ENCODE measurements around the gene ZNF248.

Gene ZNF248

DNA sequence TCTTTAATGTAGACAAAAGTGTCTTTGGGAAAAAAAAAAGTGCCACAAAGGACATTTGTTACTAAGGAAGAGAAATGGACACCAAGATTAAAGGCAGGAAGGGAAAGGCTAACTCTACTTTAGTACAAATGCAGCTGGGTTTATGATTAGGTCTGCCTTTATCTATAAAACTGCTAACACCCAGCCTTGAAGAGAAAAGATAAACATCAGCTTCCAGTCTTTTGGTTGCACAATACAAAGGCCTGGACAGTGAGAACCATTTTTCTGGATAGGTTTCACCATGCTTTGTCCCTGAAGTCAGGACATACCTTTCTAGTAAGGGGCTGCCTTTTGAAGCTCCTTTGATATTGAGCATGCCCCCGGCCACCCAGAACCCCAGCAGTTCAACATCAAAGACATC is 45.1 kb downstream of the ZNF248 start:
- no peak overlapping the region for H3K4me3 ChIP-seq (ENCODE audit: low read length)
- H3K9ac ChIP-seq (ENCODE audit: low read length) = no peak overlapping the region
- no peaks in the 10 kb centered on the region for H3K27me3 ChIP-seq (ENCODE audit: control insufficient read depth, insufficient read depth, low read length)
- H3K36me3 ChIP-seq (ENCODE audit: control insufficient read depth, insufficient read depth, low read length) = no peaks in the 10 kb centered on the region
- H3K27ac ChIP-seq (ENCODE audit: low read depth, low read length) = no peak overlapping the region
- H3K4me1 ChIP-seq (ENCODE audit: control insufficient read depth, insufficient read depth, low read length) = no peaks in the 10 kb centered on the region

DNA sequence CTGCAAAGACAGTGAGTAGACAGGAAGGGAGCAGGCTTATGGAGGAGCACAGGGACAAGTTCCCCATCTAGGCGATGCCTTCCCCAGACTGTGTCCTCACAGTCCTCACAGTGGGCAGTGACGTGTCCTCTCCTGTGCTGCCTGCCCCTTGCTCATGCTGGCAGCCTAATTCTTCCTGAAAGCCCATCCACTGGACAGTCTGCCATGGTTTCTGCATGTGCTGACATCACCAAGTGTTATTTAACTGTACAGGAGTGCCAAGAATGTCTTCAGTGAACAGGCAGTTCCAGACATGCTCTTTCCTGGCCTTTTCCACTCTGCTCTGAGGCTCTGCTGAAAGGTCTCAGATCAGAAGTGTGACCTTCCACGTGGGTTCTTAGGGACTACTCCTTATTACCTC is 54.1 kb downstream of the ZNF248 start:
- H3K27me3 ChIP-seq (ENCODE audit: control insufficient read depth, insufficient read depth, low read length) = no peaks in the 10 kb centered on the region
- H3K4me1 ChIP-seq (ENCODE audit: control insufficient read depth, insufficient read depth, low read length) = no peaks in the 10 kb centered on the region
- H3K27ac ChIP-seq (ENCODE audit: low read depth, low read length) = no peak overlapping the region
- H3K36me3 ChIP-seq (ENCODE audit: control insufficient read depth, insufficient read depth, low read length) = no peaks in the 10 kb centered on the region
- H3K9ac ChIP-seq (ENCODE audit: low read length) = no peak overlapping the region
- no peak overlapping the region for H3K4me3 ChIP-seq (ENCODE audit: low read length)

DNA sequence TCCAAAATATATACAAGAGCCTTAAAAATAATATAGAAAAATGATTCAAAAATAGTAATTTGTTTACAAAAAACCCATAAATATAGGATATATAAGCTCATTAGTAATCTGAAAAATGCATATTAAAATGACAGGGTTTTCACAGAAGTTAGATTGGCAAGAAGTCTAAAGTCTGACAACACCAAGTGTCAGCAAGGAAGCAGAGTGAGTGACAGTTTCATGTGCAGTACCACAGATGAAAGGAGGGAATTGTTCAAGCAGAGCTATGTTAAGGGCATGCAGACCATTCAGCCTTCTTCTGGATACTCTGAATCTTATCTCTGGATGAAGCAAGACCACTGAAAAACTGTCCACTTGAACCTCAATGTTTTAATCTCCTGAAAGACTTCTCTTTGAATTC is 55.9 kb downstream of the ZNF248 start:
- Histone ChIP-seq H3K27ac (ENCODE audit: low read depth, low read length) (no peak overlapping the region), H3K4me1 (ENCODE audit: control insufficient read depth, insufficient read depth, low read length) (no peaks in the 10 kb centered on the region)

DNA sequence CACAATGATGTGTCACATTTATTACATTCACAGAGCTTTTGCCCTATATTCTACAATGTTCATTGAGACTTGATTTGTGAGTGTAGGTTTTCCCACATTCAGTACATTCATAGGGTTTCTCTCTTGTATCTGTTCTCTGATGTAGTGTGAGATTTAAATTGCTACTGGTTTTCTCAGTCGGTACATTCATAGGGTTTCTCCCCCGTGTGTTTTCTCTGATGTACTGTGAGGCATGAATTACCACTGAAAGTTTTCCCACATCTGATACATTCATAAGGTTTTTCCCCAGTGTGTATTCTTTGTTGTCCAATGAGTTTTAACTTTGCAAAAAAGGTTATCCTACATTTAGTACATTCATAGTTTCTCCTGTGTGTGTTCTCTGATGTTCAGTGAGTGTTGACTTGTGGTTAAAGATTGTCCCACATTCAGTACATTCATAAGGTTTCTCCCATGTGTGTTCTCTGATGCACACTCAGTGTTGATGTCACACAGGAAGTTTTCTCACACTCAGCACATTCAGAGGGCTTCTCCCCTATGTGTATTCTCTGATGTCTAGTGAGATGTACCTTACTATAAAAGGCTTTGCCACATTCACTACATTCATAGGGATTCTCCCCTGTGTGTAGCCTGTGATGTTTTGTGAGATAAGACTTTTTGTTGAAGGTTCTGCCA is 63.0 kb downstream of the ZNF248 start:
- H3K4me1 ChIP-seq (ENCODE audit: control insufficient read depth, insufficient read depth, low read length) = no peaks in the 10 kb centered on the region
- no peak overlapping the region for H3K4me3 ChIP-seq (ENCODE audit: low read length)
- no peak overlapping the region for H3K27ac ChIP-seq (ENCODE audit: low read depth, low read length)
- H3K27me3 ChIP-seq (ENCODE audit: control insufficient read depth, insufficient read depth, low read length) = no peaks in the 10 kb centered on the region
- H3K36me3 ChIP-seq (ENCODE audit: control insufficient read depth, insufficient read depth, low read length) = no peaks in the 10 kb centered on the region
- H3K9ac ChIP-seq (ENCODE audit: low read length) = no peak overlapping the region

More for the DNA sequence above, 55.9 kb downstream of the ZNF248 start:
- Histone ChIP-seq H3K4me3 (ENCODE audit: low read length) (no peak overlapping the region), H3K9ac (ENCODE audit: low read length) (no peak overlapping the region), H3K36me3 (ENCODE audit: control insufficient read depth, insufficient read depth, low read length) (no peaks in the 10 kb centered on the region), H3K27me3 (ENCODE audit: control insufficient read depth, insufficient read depth, low read length) (no peaks in the 10 kb centered on the region)

DNA sequence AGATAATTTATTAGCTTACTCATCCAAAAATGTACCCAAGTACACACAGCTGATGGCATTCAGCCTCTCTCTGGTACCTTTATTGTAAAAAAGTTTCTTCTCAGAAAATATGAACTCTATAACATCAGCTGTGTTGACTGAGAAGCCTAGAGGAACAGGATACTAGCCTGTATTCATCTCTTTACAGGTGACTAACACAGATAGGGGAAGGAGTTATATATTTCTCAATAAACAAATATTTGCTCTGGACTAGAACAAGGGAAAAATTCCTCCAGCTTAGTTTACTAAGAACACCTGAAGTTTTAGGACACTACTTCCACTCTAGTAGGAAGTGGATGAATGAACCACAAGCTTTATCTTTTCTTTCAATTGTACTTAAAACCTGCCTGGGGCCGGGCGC is 67.8 kb downstream of the ZNF248 start:
- Histone ChIP-seq H3K4me1 (ENCODE audit: control insufficient read depth, insufficient read depth, low read length) (no peaks in the 10 kb centered on the region), H3K27ac (ENCODE audit: low read depth, low read length) (no peak overlapping the region), H3K9ac (ENCODE audit: low read length) (no peak overlapping the region), H3K4me3 (ENCODE audit: low read length) (no peak overlapping the region), H3K27me3 (ENCODE audit: control insufficient read depth, insufficient read depth, low read length) (no peaks in the 10 kb centered on the region), H3K36me3 (ENCODE audit: control insufficient read depth, insufficient read depth, low read length) (no peaks in the 10 kb centered on the region)

DNA sequence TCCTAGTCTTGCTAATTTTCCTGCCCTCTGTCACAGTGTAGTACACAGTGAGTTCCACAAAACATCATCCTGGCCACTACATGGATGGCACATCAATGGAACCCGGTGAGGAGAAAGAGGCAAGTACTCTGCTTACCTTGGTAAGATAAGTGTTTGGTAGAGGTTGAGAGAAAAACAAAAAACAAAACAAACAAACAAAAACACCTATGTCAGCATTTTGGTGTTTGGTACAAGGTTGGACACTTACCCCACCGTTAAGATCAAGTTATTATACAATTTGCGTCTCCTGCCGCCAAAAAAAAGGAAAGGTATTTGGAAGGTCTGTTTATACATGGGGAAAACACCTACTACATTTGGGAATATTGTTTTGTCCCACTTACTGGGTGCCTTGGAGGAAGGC is 72.7 kb downstream of the ZNF248 start:
- Histone ChIP-seq H3K27ac (ENCODE audit: low read depth, low read length) (no peak overlapping the region), H3K4me3 (ENCODE audit: low read length) (no peak overlapping the region), H3K9ac (ENCODE audit: low read length) (no peak overlapping the region), H3K4me1 (ENCODE audit: control insufficient read depth, insufficient read depth, low read length) (no peaks in the 10 kb centered on the region), H3K27me3 (ENCODE audit: control insufficient read depth, insufficient read depth, low read length) (no peaks in the 10 kb centered on the region), H3K36me3 (ENCODE audit: control insufficient read depth, insufficient read depth, low read length) (no peaks in the 10 kb centered on the region)

DNA sequence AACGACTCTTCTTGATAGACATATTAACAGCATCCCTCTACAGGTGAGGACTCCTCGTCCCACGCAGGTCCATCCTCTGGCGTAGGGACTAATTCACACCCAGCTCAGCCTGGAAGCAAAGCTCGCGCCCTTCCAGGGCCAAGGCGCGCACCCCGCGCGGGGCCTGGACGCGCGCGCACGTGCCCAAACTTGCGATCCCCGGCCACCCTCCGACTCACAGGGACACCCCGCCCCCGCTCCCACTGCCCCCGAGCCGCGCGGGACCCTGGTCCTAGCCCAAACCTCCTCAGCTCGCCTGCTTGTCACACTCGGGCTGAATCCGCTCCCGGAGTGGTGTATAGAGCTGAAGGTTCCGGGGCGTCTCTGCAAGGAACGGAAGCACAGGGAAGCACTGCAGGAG is 76.9 kb downstream of the ZNF248 start:
- H3K27ac ChIP-seq (ENCODE audit: low read depth, low read length) = no peak overlapping the region
- H3K4me3 ChIP-seq (ENCODE audit: low read length) = no peak overlapping the region
- no peaks in the 10 kb centered on the region for H3K4me1 ChIP-seq (ENCODE audit: control insufficient read depth, insufficient read depth, low read length)

DNA sequence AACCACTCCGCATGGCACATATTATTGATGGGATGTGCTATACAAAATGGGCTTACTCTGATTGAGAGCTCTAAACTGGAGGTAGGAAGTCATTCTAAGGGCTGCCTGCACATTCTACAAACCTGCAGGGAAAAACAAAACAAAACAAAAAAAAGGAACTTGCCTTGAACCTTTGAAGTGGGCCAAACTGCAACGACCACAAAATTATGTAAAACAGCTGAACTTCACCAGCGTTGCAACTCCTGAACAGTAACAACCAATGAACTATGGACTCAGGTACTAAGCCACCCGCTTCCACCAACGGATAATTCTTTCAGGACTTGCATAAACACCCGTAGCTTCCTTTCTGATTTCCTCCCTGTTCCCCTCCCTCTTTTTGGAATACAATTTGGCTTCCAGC is 80.4 kb downstream of the ZNF248 start:
- H3K27me3 ChIP-seq (ENCODE audit: control insufficient read depth, insufficient read depth, low read length) = no peaks in the 10 kb centered on the region
- H3K4me3 ChIP-seq (ENCODE audit: low read length) = no peak overlapping the region
- H3K4me1 ChIP-seq (ENCODE audit: control insufficient read depth, insufficient read depth, low read length) = no peaks in the 10 kb centered on the region
- H3K27ac ChIP-seq (ENCODE audit: low read depth, low read length) = no peak overlapping the region
- H3K36me3 ChIP-seq (ENCODE audit: control insufficient read depth, insufficient read depth, low read length) = no peaks in the 10 kb centered on the region
- no peak overlapping the region for H3K9ac ChIP-seq (ENCODE audit: low read length)

More for the DNA sequence above, 76.9 kb downstream of the ZNF248 start:
- H3K27me3 ChIP-seq (ENCODE audit: control insufficient read depth, insufficient read depth, low read length) = no peaks in the 10 kb centered on the region
- H3K36me3 ChIP-seq (ENCODE audit: control insufficient read depth, insufficient read depth, low read length) = no peaks in the 10 kb centered on the region
- H3K9ac ChIP-seq (ENCODE audit: low read length) = no peak overlapping the region

DNA sequence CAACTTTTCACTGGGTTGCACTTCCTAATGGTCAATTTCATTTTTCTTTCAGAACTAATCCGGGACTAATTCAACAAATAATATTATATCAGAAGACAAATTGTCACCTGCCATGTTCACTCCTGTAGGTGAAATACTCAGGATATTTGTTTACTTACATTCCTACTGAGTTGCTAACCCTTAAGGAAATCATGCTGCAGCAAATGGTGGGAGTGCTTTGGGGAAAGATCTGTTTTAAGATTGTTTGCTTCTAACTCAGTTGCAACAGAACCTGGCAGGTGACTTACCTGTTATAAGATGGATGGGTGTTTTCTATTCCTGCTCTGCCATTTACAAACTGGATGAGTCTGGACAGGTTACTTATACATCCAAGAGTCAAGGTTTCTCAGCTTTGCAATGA is 81.8 kb downstream of the ZNF248 start:
- no peak overlapping the region for H3K27ac ChIP-seq (ENCODE audit: low read depth, low read length)

DNA sequence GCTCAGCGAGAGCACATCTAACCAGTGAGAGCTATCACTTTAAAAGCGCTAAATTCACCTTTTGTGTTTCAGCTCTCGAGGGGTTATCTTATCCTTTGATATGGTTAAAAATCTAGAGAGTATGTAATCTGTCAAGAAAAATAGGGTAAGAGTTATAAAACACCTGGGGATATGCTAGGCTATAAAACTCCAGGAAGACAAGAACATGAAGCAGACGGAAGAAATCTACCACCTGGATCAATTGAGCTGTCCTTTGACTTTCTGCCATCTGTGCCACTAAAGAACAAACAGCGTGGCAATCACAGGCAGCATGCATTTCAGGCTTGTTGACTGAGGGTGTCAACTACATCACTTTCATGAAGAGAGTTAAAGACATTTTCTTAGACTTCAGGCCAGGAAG is 83.1 kb downstream of the ZNF248 start:
- no peak overlapping the region for H3K9ac ChIP-seq (ENCODE audit: low read length)
- H3K4me3 ChIP-seq (ENCODE audit: low read length) = no peak overlapping the region
- H3K27me3 ChIP-seq (ENCODE audit: control insufficient read depth, insufficient read depth, low read length) = no peaks in the 10 kb centered on the region
- H3K27ac ChIP-seq (ENCODE audit: low read depth, low read length) = no peak overlapping the region
- H3K4me1 ChIP-seq (ENCODE audit: control insufficient read depth, insufficient read depth, low read length) = no peaks in the 10 kb centered on the region
- H3K36me3 ChIP-seq (ENCODE audit: control insufficient read depth, insufficient read depth, low read length) = no peaks in the 10 kb centered on the region

More for the DNA sequence above, 81.8 kb downstream of the ZNF248 start:
- no peaks in the 10 kb centered on the region for H3K4me1 ChIP-seq (ENCODE audit: control insufficient read depth, insufficient read depth, low read length)
- no peaks in the 10 kb centered on the region for H3K36me3 ChIP-seq (ENCODE audit: control insufficient read depth, insufficient read depth, low read length)
- H3K27me3 ChIP-seq (ENCODE audit: control insufficient read depth, insufficient read depth, low read length) = no peaks in the 10 kb centered on the region
- no peak overlapping the region for H3K4me3 ChIP-seq (ENCODE audit: low read length)
- H3K9ac ChIP-seq (ENCODE audit: low read length) = no peak overlapping the region

DNA sequence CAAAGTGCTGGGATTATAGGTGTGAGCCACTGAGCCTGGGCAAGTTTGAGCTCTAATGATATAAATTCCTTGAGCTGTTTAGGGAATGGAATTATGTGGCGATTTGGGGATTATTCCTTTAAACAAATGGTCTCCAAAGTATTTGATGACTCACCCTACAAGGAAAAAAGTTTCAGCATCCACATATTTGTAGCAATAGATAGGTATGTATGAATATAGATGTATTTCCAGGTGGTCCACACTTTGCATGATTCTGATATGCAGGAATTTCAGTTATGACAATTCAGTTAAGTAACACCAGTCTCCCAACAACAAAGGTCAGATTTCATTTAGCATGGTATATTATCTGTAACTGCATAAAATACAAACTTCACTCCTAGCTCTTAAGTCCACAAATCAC is 92.2 kb downstream of the ZNF248 start:
- Histone ChIP-seq H3K36me3 (ENCODE audit: control insufficient read depth, insufficient read depth, low read length) (no peaks in the 10 kb centered on the region), H3K27me3 (ENCODE audit: control insufficient read depth, insufficient read depth, low read length) (no peaks in the 10 kb centered on the region), H3K4me1 (ENCODE audit: control insufficient read depth, insufficient read depth, low read length) (no peaks in the 10 kb centered on the region), H3K4me3 (ENCODE audit: low read length) (no peak overlapping the region), H3K27ac (ENCODE audit: low read depth, low read length) (no peak overlapping the region), H3K9ac (ENCODE audit: low read length) (no peak overlapping the region)

DNA sequence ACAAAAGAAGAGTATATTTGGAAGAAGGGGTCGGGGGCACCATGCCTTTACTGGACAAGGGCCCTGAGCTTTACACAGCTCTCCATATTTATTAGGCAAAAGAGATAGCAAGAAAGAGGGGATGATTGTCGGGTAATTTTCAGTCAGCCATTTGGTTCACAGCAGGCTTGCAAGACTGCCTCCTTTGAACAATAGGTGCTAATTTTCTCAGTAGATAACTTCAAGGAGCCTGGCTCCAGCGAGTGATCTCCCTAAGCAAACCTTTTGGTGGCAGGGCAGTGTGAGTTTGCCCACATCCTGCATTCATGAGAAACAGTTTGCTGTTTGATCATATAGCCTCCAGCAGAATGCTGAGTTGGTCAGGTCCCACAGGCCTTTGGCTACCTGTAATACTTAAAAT is 94.3 kb downstream of the ZNF248 start:
- no peaks in the 10 kb centered on the region for H3K4me1 ChIP-seq (ENCODE audit: control insufficient read depth, insufficient read depth, low read length)
- no peak overlapping the region for H3K27ac ChIP-seq (ENCODE audit: low read depth, low read length)
- no peak overlapping the region for H3K4me3 ChIP-seq (ENCODE audit: low read length)
- H3K9ac ChIP-seq (ENCODE audit: low read length) = no peak overlapping the region
- no peaks in the 10 kb centered on the region for H3K36me3 ChIP-seq (ENCODE audit: control insufficient read depth, insufficient read depth, low read length)
- H3K27me3 ChIP-seq (ENCODE audit: control insufficient read depth, insufficient read depth, low read length) = no peaks in the 10 kb centered on the region

DNA sequence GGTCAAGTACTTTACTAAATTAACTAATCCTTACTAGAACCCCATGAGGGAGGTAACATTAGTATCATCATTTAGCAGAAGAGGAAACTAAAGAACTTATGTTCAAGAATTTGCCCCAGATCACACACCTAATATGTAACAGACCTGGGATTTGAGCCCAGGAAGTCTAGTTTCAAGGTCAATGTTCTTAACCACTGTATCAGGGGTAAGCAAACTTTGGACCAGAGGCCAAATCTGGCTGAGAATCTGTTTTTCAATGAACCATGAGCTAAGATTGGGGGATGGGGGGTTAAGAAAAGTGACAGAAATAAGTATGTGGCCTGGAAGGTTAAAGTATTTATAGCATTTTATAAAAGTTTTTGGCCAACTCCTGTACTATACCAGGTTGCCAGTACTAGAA is 95.1 kb downstream of the ZNF248 start:
- Histone ChIP-seq H3K9ac (ENCODE audit: low read length) (no peak overlapping the region), H3K4me1 (ENCODE audit: control insufficient read depth, insufficient read depth, low read length) (no peaks in the 10 kb centered on the region), H3K27me3 (ENCODE audit: control insufficient read depth, insufficient read depth, low read length) (no peaks in the 10 kb centered on the region), H3K36me3 (ENCODE audit: control insufficient read depth, insufficient read depth, low read length) (no peaks in the 10 kb centered on the region), H3K27ac (ENCODE audit: low read depth, low read length) (no peak overlapping the region), H3K4me3 (ENCODE audit: low read length) (no peak overlapping the region)

Data from rectal smooth muscle tissue (tissue), 1 donor.